ENCODE data around the gene VPS13D.
"Not testable (repeated sequence)": the region's sequence is repeated elsewhere in the genome, so short reads cannot be mapped to it uniquely, and the experiment has no call there.

The VPS13D gene

DNA sequence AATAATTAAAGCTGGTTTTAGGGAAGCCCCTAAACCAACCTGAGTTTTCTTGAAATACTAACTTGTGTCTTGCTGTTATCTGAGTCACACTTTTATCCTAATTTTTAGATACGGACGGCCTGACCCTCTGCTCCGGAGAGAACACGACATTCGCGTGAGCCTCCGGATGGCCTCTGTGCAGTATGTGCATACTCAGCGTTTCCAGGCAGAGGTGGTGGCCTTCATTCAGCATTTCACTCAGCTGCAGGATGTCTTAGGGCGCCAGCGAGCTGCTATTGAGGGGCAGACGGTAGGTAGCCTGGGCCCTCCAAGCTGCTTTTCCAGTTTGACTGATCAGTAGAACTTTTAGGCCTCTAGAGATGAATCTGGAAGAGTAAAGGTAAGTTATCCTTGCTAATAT lies 63.6 kb downstream of the VPS13D start:
- DNase-seq: no peak

GRCh38 chr1:12294076-12294475 lies 64.2 kb downstream of the VPS13D start:
- peak; percentile 34 for DNase-seq

DNA sequence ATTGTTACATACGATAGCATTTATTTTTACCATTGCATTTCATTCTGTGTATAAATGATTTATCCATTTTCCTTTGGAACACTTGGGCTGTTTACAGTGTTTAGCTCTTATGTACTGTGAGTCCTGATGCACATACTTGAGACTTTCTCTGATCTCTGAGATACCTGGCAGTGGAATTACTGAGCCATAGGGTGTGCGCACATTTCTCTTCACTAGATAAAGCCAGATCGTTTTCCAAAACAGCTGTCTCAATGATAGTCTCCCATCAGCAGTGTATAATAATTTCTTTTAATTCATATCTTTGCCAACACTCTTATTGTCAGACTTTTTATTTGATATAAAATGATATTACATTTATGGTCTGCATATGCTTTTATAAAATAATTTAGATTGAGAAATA lies 66.2 kb downstream of the VPS13D start:
- no peak for DNase-seq

GRCh38 chr1:12296623-12297022 lies 66.8 kb downstream of the VPS13D start:
- DNase-seq: peak; percentile 87

DNA sequence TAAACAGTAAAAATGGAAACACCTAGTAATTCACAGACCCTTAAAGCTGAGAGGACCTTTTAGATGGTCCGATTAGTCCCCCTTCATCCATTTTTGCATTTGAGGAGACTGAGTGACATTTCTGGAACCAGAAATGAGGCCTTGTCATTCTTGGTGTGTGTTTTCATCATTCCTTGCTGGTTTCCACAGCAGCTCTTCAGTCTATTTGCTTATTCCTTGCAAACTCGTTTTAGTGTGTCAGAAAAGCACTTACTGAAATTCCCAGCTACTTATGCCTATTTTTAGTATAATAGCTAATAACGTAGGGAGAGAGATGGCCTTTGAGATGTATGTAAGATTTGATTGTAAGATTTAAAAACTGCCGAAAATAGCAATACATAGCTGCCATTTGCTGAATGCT lies 70.9 kb downstream of the VPS13D start:
- DNase-seq: no peak

- no peak for DNase-seq
These were observed 71.8 kb downstream of the VPS13D start for GRCh38 chr1:12301518-12302237.

DNA sequence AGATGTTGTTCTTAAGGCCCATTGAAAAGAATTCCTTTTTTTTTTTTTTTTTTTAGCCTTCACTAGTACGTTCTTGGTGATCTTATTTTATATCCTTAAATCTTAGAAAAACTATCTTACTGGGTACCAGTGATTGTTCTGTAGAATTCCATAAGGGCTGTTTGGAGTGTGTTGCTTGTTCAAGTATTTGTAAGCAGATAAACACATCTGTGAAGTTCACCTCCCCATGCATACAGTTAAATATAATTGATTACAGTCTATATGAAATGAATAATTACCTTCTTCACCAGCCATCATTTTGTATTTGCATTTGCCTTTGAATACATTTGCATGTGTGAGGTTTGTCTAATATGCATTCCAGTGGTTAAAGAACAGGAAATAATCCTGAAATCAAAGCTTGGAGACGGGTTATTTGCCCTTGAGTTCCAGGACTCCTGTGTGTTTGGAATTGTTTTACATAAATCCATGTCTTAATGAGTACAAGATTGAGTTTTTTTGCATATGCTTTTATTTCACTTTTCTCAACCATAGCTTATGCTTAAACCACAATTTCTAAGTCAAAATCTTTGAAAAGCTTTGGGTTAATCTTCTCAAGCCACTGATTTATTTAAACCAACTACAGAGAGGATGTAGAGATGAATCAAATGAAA lies 73.1 kb downstream of the VPS13D start:
- DNase-seq: no peak

DNA sequence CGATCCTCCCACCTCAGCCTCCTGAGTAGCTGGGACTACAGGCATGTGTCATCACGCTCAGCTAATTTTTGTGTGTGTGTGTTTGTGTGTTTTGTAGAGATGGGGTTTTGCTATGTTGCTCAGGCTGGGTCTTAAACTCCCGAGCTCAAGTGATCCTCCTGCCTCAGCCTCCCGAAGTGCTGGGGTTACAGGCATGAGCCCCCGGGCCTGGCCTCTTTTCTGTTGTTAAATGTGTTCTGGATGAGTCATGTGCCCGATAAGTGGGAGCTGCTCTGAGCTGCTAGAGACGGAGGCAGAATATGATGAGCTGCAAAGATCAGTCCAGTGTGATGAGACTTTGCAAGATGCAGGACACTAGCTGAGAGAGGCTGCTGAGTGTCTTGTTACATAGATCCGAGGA lies 75.5 kb downstream of the VPS13D start:
- DNase-seq: no peak

DNA sequence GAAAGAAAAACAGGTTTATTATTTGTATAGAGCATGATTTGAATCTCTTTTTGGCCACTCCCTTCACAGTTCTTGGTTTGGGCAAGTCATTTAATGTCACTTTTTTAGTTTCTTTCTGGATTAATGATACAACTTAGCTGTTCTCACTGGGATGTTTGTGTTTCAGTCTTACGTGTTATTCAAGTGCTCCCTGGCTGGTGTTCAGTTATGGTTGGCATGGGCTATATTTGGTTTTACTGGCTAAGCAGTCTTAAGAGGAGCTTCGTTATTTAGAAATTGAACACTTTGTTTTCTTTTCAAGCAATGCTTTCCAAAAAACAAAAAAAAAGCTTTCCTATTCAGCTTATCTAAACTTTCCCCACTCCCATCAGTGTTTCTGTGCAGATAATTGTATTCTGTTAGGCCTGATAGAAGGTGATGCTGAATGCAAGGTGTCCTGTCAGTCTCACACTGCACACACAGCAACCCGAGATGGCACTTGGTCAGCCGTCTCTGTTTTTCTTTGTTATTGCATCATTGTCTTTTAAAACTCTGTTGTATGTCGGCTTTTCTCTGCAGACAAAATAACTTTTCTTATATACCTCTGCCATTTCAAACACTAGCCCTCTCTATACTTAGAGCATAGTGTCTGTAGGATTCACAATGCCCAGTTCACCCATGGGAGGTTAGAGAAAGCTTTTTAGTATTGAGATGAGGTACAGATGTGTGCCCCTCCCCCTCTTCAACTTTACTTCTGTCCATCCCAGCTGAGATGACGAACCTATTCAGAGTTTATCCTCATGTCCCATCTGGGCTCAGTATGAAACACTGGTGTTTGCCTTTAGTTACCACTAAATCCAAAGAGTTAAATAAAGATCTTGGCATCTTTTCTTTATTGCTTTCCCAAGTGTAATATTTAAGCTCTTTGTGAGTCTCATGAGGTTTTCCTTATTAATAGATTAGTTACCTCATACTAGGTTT lies 80.2 kb downstream of the VPS13D start:
- no peak for DNase-seq

DNA sequence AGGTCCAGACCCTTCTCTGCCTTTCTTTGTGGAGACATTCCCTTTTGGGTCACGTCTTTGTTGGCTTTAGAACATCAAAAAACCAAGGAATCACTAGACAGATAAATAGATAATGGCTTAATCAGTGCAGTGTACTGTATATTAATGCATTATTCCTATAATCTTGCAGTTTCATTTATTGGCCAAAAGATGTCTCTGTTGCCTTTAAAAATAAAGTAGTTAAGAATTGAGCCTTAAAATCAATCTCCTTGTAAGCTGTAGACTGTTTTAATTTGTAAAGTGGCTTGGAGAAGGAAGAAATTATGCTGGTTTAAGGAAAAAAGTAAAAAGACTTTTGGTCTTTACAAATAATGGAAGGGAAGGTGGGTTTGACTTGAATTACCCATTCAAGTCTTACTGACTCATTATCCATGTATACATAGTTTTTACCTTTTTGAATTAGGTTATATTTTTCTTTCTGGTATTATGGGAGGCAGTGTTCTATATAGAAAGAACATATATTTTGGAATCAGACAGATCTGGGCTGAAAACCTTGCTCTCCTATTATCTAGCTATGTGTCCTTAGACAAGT lies 84.6 kb downstream of the VPS13D start:
- peak; percentile 41 for DNase-seq

DNA sequence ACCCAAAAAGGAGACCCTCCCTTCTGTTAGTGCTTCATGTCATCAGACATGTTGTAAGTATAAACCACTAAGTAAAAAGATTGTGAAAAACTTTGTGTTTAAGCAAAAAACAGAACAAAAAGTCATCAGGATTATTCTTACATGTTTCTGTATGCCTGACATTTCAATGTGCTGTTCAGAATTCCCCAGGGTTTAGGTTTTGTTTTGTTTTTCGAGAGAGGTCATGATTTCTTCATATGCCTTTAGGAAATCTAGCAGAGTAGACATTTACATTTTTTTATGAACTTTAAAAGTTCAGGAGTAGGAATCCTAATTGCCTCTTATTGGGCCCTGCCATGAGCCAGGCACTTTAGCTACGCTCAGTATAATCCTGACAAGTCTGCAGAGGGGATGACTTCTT lies 85.3 kb downstream of the VPS13D start:
- no peak for DNase-seq

DNA sequence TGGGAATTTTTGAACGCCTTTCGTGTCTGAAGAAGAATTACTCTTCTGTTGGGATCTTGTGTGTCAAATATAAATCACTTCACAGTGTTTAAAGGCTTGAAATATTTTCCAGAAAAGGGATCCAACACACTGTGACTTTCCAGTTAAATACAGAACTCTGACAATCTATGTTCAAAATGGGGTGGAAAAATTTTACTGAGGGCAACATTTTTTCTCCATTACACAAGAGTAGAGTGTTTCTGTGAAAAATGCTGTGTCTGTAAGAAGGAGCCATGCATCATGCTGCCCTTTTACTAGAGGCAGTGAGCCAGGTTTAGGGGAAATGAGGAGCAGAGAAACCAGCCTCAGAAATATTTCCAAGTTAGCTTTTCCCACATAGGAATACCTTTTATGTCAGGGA lies 86.5 kb downstream of the VPS13D start:
- no peak for DNase-seq

DNA sequence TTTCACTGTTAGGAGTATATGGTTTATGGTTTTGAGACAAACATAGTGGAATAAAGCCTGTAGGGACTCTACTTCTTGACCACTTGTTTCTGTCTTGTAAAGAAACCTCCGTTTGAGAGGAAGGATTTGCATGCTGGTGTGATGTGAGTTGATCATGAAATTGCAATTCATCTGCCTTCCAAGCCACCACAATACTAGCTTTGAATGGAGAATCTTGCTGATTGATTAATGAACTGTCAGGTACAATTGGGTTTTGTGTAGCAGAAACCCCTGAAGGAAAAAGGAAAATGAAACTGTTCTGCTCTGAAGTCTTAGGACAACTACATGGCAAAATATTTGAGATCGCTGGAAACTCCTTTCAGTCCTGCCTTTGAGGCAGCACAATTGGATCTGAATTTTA lies 90.7 kb downstream of the VPS13D start:
- no peak for DNase-seq

DNA sequence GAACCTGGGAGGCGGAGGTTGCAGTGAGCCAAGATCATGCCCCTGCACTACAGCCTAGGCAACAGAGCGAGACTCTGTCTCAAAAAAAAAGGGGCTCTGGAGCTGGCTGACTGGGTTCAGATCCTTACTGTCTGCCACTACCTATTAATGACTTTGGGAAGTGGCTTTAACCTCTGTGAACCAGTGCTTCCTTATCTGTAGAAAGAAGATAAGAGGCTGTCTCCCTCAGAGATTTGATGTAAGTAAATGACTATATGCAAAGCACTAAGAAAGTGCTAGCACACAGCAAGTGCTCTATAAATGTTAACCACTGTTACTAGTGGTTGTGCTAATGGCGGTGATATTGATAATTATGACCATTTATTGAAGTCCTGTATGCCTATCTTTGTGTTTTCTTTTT lies 94.6 kb downstream of the VPS13D start:
- no peak for DNase-seq

GRCh38 chr1:12324973-12325372 lies 95.1 kb downstream of the VPS13D start:
- not testable (repeated sequence) for DNase-seq

DNA sequence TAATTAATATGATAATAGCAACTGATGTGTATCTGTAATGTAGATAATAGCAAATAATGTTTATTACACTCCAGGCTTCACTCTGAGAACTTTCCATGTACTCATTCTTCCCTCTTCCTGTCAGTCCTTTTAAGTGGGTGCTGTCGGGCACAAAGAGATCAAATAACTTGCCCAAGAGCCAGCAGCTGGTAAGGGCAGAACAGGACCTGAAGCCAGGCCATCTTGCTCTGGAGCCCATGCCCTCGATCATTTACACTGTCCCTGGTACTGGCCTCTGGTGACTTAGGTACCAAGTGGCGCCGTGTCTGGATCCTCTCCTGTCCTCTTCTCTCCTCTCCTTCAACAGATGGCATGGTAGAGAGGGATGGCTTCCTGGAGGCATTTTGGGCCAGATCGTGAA lies 97.2 kb downstream of the VPS13D start:
- no peak for DNase-seq

- no peak for DNase-seq
These were observed 97.7 kb downstream of the VPS13D start for GRCh38 chr1:12327566-12327965.

DNA sequence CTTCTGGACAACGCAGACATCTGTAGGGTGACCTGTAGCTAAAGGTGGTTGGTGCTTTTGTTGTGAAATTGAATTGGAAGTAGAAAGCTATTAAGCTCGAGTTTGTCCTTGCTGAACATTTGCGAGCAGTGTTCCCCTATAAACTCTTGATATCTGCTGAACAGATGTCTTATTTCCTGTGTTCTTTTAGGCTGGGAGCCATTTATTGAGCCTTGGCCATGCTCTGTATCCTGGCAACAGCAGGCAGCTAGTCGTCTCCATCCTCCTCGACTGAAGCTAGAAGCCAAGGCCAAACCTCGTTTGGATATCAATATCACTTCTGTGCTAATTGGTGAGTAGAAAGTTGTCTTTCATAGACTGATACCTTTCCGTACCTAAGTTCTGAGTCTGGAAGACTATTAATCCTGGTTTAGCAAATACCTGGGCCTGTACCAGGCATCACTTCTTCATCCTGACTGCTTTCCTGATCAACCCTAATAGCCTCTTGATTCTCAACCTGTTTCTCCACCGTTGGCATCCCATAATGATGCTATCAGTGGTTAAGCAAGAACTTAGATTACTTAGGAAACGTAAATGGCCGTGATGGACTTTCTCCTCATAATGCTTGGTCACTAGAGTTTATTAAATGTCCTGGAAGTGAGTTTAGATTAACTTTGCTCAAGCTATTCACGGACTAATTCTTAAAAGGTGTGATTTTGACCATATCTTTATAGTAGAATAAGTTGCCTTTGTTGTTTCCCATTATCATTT lies 103.4 kb downstream of the VPS13D start:
- no peak for DNase-seq

DNA sequence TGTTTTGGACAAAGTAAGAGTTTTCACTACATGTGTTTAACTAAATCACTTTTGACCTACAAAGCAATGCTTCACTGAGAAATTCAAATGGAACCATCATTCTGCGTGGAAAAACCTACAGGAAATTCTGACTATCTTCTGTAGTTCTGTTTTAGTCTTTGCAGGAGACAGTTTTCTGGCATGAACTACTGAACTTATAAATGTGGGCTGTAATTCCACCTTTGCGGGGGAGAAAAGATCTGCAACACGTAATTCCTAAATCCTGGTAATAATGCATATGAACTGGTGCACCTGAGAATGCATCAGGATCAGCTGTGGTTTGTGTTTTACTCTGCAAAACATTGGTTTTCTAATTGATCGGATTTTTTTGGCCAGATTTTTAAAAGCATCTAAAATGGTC lies 106.0 kb downstream of the VPS13D start:
- DNase-seq: no peak

DNA sequence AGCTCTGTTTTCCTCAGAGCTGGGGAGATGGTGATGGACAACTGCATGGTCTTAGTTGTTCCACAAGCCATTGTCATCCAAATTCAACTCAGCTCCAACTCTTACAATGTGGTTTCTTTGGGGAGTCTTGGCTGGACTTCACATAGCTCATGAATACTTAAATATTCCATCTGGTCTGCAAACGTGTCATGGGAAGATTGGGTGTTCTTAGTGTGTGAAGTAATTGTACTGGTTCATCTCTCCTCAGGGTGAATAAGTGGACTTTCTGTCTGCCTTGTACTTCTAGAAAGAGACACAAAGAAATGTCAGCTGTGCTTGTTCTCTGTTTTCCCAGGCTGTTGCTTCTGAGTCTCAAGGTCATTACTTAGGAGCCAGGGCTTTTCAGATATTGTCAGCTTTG lies 106.6 kb downstream of the VPS13D start:
- no peak for DNase-seq

DNA sequence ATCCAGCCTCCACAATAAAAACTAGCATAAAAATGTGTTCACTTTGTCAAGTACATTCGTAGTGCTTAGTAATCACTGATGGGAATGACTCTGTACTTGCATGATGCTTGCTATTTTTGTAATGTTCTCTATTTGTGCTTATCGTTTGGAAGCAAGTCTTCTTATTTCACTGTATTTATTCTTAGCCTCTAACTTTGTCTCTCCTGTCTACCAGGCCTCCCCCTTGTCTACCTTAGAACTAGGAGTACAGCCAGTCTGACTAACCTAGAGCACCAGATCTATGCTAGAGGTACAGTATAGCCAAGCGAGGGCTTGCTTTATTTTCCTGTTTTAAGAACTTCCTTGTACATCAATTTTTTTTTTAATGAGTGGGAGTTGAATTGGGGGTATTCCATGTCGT lies 108.2 kb downstream of the VPS13D start:
- DNase-seq: no peak

- DNase-seq: no peak
These were observed 109.0 kb downstream of the VPS13D start for GRCh38 chr1:12338823-12339222.

DNA sequence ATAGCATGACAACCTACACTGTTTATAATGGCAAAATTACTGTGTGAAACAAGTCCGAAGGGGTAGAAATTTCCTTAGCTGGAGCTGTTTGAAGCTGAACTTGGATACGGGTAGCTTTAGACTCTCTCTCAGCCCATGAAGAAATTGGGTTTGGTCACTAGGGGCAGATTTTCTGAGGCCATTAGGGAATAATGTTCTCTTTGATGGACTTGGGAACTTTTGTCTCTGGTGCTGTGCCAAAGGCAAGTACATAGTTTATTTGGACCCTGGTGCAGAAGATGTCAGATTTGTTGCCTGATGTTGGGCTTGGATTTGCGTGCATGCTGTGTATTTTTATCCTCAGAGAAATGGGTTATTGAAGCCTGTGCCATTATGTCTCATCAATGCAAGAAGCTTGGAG lies 109.6 kb downstream of the VPS13D start:
- DNase-seq: no peak

All from HCEC 1CT (cell line).